ENCODE data around the gene ZNF675.
"Not testable (repeated sequence)": the region's sequence is repeated elsewhere in the genome, so short reads cannot be mapped to it uniquely, and the experiment has no call there.

ZNF675 gene

GRCh38 chr19:23686621-23687423 lies at the start of gene ZNF675:
TSS of gene ZNF675 (minus strand) at chr19:23687212. CDS start at chr19:23687033, 179 bp downstream.
- DNase-seq (ENCODE audit: insufficient read length, low spot score) (peak; percentile 83), FAIRE-seq (peak; percentile 94)

GRCh38 chr19:23730729-23731465 lies 43.9 kb upstream of the ZNF675 start:
- not testable (repeated sequence) for DNase-seq (ENCODE audit: insufficient read length, low spot score); FAIRE-seq

- not testable (repeated sequence) for FAIRE-seq
Measured at GRCh38 chr19:23724161-23724560, 37.1 kb upstream of the ZNF675 start.

GRCh38 chr19:23718802-23719201 lies 31.8 kb upstream of the ZNF675 start:
- FAIRE-seq = no peak
- no peak for DNase-seq (ENCODE audit: insufficient read length, low spot score)

More at GRCh38 chr19:23724161-23724560, 37.1 kb upstream of the ZNF675 start:
- DNase-seq (ENCODE audit: insufficient read length, low spot score) = not testable (repeated sequence)

- FAIRE-seq (no peak), DNase-seq (ENCODE audit: insufficient read length, low spot score) (no peak)
Measured at GRCh38 chr19:23716792-23717191, 29.8 kb upstream of the ZNF675 start.

GRCh38 chr19:23709347-23709746 lies 22.3 kb upstream of the ZNF675 start:
- DNase-seq (ENCODE audit: insufficient read length, low spot score) (no peak), FAIRE-seq (no peak)

GRCh38 chr19:23706657-23707056 lies 19.6 kb upstream of the ZNF675 start:
- no peak for FAIRE-seq
- no peak for DNase-seq (ENCODE audit: insufficient read length, low spot score)

GRCh38 chr19:23699521-23699860 lies 12.5 kb upstream of the ZNF675 start:
- no peak for DNase-seq (ENCODE audit: insufficient read length, low spot score)
- FAIRE-seq = no peak

- FAIRE-seq = no peak
- no peak for DNase-seq (ENCODE audit: insufficient read length, low spot score)
Measured at GRCh38 chr19:23698711-23699520, 11.9 kb upstream of the ZNF675 start.

- not testable (repeated sequence) for FAIRE-seq; DNase-seq (ENCODE audit: insufficient read length, low spot score)
Measured at GRCh38 chr19:23692937-23693336, 5.9 kb upstream of the ZNF675 start.

GRCh38 chr19:23673132-23673531 lies 13.9 kb downstream of the ZNF675 start:
- no peak for FAIRE-seq
- no peak for DNase-seq (ENCODE audit: insufficient read length, low spot score)

GRCh38 chr19:23668606-23669005 lies 18.4 kb downstream of the ZNF675 start:
- not testable (repeated sequence) for DNase-seq (ENCODE audit: insufficient read length, low spot score); FAIRE-seq

GRCh38 chr19:23665651-23666410 lies 21.2 kb downstream of the ZNF675 start:
- DNase-seq (ENCODE audit: insufficient read length, low spot score) = no peak
- no peak for FAIRE-seq

- DNase-seq (ENCODE audit: insufficient read length, low spot score); FAIRE-seq: not testable (repeated sequence)
Measured at GRCh38 chr19:23649817-23650216, 37.2 kb downstream of the ZNF675 start.

Measured in HTR-8/SVneo (cell line).